ENCODE results near the gene MTSS2.

Gene MTSS2

DNA sequence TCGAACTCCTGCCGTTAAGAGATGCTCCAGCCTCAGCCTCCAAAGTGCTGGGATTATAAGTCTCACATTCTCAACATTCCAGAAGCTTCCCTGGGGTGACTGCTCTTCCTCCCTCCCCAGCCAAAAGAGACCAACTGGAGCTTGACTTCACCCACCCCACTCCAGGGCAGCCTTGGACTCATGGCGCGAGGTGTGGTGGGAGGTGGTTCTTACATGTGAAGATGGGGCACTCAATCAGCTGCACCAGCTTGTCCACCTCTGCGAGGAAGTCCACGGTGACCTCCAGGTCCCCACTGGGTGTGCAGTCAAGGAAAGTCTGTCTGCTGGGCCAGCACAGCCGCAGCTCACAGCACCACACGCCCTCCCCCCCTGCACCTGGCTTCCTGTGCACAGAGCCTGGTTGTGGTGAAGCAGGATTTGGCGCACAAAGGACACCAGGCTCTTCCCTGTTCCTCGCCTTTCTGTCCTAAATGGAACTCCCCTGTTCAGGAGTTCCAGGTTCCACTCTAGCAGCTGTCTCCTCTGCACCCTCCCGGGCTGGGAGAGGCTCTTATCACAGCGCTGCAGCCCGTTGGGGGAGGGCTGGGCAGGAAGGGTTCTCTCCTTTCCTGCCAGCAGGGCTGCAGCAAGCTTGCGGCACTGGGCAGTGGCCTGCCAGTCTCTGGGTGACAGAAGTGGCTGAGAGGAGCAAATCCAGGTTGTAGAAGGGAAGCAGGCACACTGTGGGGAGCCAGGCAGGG, 9.6 kb upstream of the MTSS2 start:
- no peak overlapping the region for H3K4me3 ChIP-seq (ENCODE audit: low read depth, low read length)
- DNase-seq (ENCODE audit: low read depth), result no peak
- TF ChIP-seq, protein P1, sequence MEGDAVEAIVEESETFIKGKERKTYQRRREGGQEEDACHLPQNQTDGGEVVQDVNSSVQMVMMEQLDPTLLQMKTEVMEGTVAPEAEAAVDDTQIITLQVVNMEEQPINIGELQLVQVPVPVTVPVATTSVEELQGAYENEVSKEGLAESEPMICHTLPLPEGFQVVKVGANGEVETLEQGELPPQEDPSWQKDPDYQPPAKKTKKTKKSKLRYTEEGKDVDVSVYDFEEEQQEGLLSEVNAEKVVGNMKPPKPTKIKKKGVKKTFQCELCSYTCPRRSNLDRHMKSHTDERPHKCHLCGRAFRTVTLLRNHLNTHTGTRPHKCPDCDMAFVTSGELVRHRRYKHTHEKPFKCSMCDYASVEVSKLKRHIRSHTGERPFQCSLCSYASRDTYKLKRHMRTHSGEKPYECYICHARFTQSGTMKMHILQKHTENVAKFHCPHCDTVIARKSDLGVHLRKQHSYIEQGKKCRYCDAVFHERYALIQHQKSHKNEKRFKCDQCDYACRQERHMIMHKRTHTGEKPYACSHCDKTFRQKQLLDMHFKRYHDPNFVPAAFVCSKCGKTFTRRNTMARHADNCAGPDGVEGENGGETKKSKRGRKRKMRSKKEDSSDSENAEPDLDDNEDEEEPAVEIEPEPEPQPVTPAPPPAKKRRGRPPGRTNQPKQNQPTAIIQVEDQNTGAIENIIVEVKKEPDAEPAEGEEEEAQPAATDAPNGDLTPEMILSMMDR (IDR thresholded peaks at IDR 0.05; ENCODE audit: control insufficient read depth, extremely low read depth, insufficient read depth), result no peak

DNA sequence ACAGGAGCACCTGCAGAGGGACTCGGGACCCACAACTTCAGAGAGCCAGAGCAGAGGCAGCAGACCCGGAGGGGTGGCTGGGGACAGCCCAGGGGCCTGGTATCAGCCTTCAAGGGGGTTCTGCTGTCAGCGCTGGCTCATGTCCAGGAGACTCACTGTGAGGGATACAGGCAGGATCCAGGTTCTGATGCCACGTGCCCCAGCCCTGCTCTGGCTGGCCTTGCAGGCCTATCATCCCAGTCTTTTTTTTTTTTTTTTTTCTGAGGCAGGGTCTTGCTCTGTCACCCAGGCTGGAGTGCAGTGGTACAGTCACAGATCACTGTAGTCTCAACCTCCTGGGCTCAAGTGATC, 9.0 kb upstream of the MTSS2 start:
- no peak overlapping the region for H3K4me3 ChIP-seq (ENCODE audit: low read depth, low read length)
- DNase-seq (ENCODE audit: low read depth), result no peak
- TF ChIP-seq, protein P1 (IDR thresholded peaks at IDR 0.05; ENCODE audit: control insufficient read depth, extremely low read depth, insufficient read depth), result no peak

DNA sequence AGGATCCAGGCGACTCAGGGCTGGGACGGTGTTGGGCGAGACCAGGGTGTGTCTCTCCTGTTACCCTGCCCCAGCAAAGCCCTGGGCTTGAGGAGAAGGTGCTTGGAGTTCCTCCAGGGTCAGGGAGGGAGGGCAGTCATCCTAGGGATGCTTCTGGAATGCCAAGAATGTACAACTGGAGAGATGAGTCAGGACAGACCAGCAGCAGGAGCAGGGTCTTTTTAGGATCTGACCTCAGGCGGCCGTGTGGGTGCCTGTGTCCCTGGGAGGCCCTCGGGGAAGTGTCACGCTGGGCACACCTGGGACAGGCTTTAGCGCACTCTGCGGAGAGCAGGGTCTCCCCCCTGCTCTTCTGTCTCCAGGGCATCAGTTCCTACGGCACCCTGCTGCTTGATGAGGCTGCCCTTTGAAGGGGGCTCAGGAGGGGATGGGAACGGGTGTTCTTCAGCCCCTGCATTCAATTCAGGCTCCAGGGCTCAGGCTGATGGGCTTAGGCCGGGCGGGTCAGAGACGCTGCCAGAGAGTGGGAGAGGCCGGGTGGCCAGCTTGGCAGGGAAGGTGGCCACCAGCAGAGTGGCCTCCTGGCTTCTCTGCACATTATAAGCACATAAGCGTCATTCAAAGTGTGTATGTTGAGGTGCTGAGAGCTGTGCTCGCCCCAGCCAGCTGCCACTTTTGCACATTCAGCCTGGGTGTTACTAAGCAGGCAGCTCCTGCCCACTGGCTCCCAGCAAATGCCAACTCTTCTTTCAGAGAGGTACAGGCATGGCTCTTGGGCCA, 8.4 kb upstream of the MTSS2 start:
- TF ChIP-seq, protein P1 (IDR thresholded peaks at IDR 0.05; ENCODE audit: control insufficient read depth, extremely low read depth, insufficient read depth), result no peak

DNA sequence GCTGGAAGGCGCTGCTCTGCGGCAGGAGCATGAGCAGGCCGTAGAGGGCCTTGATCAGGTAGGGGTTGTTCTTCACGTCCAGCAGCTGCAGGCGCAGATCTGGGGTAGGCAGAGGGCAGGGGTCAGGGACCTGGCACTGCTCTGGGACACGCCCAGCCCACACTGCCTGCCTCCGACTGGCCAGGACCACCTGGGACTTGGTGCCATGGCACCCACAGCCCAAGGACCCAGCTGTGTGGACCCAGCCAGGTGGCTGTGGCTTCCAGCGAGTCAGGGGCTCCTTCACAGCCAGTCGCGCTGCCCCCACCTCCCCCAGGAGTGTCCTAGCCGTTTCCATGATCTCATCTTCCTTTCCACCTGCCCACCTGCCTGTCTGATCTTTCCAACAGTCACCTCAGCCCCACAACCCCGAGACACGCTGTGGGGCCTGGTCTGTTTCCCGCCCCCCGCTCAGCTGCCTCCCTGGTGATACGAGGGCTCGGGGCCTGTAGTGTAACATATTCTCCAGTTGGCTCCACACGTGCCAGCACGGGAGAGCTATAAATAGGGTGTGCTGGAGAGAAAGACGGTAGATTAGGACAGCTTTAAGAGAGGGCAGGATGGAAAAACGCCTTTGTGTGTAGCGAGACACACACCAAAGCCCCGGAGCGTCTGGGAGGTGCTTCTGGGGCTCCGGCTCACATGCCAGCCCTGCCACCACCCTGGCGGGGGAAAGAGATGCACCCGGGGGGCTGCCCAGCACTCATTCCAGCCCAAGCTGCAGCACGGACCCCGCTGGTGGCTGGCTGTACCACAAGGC, 7.2 kb upstream of the MTSS2 start:
- DNase-seq (ENCODE audit: low read depth), result no peak
- TF ChIP-seq, protein P1 (IDR thresholded peaks at IDR 0.05; ENCODE audit: control insufficient read depth, extremely low read depth, insufficient read depth), result no peak
- no peak overlapping the region for H3K4me3 ChIP-seq (ENCODE audit: low read depth, low read length)

More for the DNA sequence above, 8.4 kb upstream of the MTSS2 start:
- H3K4me3 ChIP-seq (ENCODE audit: low read depth, low read length), result no peak overlapping the region
- no peak for DNase-seq (ENCODE audit: low read depth)

DNA sequence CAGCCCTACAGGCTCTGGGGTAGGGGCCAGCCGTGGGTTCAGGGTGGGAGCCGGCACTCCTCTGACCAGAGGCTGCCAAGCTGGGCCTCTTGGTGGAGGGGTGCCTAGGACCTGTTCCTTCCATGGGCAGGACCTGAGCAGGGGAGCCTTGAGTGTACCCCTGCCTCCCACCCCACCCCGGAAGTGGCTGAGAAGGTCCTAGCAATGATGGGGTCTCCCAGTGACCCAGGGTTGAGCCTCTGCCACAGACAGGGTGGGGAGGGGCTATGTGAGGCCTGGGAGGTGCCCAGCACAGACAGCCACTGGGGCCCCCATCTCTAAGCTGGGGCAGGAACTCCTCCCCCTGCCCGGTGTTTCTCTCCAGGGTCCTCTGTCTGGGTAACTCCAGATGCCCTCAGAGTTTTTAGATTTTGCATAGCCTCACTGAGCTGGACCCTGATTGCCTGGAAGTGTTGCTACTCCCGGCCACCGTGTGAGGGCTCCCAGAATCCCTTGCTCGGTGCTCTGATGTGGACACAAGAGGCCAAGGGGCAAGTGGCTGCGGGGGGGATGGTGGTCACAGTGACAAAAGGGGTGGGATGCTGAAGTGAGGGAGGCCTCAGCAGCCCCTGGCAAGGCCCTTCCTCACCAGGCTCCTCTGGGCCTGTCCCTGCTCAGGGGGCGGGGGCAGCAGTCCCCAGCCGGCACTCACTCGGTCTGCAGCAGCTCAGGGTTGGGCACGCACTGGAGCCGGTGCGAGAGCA, 6.4 kb upstream of the MTSS2 start:
- TF ChIP-seq, protein P1 (IDR thresholded peaks at IDR 0.05; ENCODE audit: control insufficient read depth, extremely low read depth, insufficient read depth), result no peak
- no peak overlapping the region for H3K4me3 ChIP-seq (ENCODE audit: low read depth, low read length)
- DNase-seq (ENCODE audit: low read depth), result no peak

All from LNCaP clone FGC (cell line).